Common myeloid progenitor, CD34-positive (primary cell): Measurements from ENCODE around the gene AGAP2.
A peak's percentile ranks its signal among the peaks of the same experiment; 100 is the strongest.

Source experiments
- CTCF ChIA-PET: fragments of 350-600 bp; sonication (Branson Sonifier 250); formaldehyde crosslinking; loops from one replicate; lab custom pipeline; 2021; ENCODE audit warnings: antibody characterized with exemption; lab: Charles Lee
- POLR2A ChIA-PET: fragments of 350-600 bp; sonication (Branson Sonifier 250); formaldehyde crosslinking; loops from one replicate; lab custom pipeline; 2021; ENCODE audit warnings: antibody characterized with exemption; lab: Charles Lee
- DNase-seq, 3 donors: peaks; one replicate each; pipeline versions ENCODE4 v3.0.0 to v3.0.0-alpha.2; 2013
- H3K27ac ChIP-seq, 2 experiments: 1 replicate in 1 of 2; 2 replicates in 1 of 2; pipeline ENCODE4 v1.7.0; 2013; ENCODE audit warnings: inconsistent platforms in 2 of 2, low read length in 2 of 2, mild to moderate bottlenecking in 2 of 2, low read depth in 1 of 2, moderate library complexity in 1 of 2; ENCODE audit not compliant: severe bottlenecking in 2 of 2, insufficient read depth in 1 of 2, poor library complexity in 1 of 2
- H3K27me3 ChIP-seq, 5 experiments: replicated peaks in 2 of 5; 1 replicate in 3 of 5; 2 replicates in 2 of 5; pipeline versions ENCODE4 v1.6.1 to v1.7.0; 2013; ENCODE audit warnings: low read length in 4 of 5, mild to moderate bottlenecking in 2 of 5, moderate library complexity in 2 of 5, inconsistent platforms in 1 of 5; ENCODE audit not compliant: insufficient read depth in 5 of 5, control insufficient read depth in 4 of 5
- H3K36me3 ChIP-seq, 4 experiments: 1 replicate in 2 of 4; 2 replicates in 2 of 4; pipeline versions ENCODE4 v1.6.1 to v1.7.0; 2013; ENCODE audit warnings: low read length in 3 of 4, control low read depth in 1 of 4, mild to moderate bottlenecking in 1 of 4; ENCODE audit not compliant: control insufficient read depth in 4 of 4, insufficient read depth in 4 of 4
- H3K4me1 ChIP-seq, 4 experiments: 1 replicate in 3 of 4; 2 replicates in 1 of 4; pipeline versions ENCODE4 v1.6.1 to v1.7.1; 2013; ENCODE audit warnings: low read length in 3 of 4, mild to moderate bottlenecking in 3 of 4, control low read depth in 1 of 4, inconsistent platforms in 1 of 4, moderate library complexity in 1 of 4; ENCODE audit not compliant: control insufficient read depth in 4 of 4, insufficient read depth in 4 of 4; ENCODE audit errors: control extremely low read depth in 1 of 4
- H3K4me3 ChIP-seq, 7 experiments: 1 replicate in 4 of 7; 2 replicates in 3 of 7; pipeline versions ENCODE4 v1.5.1 to v1.7.0; 2013; ENCODE audit warnings: mild to moderate bottlenecking in 7 of 7, low read length in 6 of 7, moderate library complexity in 6 of 7, inconsistent platforms in 2 of 7, low read depth in 2 of 7, control low read depth in 1 of 7; ENCODE audit not compliant: insufficient read depth in 4 of 7, control insufficient read depth in 1 of 7; ENCODE audit errors: extremely low read depth in 1 of 7
- H3K9me3 ChIP-seq, 5 experiments: 1 replicate in 4 of 5; 2 replicates in 1 of 5; pipeline versions ENCODE4 v1.6.1 to v1.7.1; 2013; ENCODE audit warnings: low read length in 4 of 5, mild to moderate bottlenecking in 2 of 5, inconsistent platforms in 1 of 5, low read depth in 1 of 5, moderate library complexity in 1 of 5; ENCODE audit not compliant: control insufficient read depth in 4 of 5, insufficient read depth in 2 of 5; ENCODE audit errors: control extremely low read depth in 1 of 5
- WGBS: methylation state at CpG from one replicate; pipeline ENCODE4 v1.1.5; 2013; ENCODE audit not compliant: insufficient coverage; 5-methylcytosine and 5-hydroxymethylcytosine counted together

AGAP2 gene

GRCh38 chr12:57760347-57760982 is 21.9 kb upstream of the AGAP2 start:
- no peak for DNase-seq
- 100% methylated on average over 2 of the region's 3 CpGs for WGBS
- Histone ChIP-seq H3K27me3 (peaks cover 0 to 29% (median 13%) of the 10 kb centered on the region in 5 experiments), H3K4me3 (no peak overlapping the region), H3K36me3 (peaks cover 0 to 16% (median 7%) of the 10 kb centered on the region in 4 experiments), H3K9me3 (no peaks in the 10 kb centered on the region), H3K4me1 (peaks cover 4 to 27% (median 25%) of the 10 kb centered on the region in 4 experiments), H3K27ac (no peak overlapping the region)
- POLR2A ChIA-PET = interaction anchor here (1.0 kb wide), 1 partner anchor 11 kb away, joined by 3 read pairs; no protein-coding TSS in a partner anchor
- CTCF ChIA-PET = interaction anchor here (1.2 to 7.4 kb wide), 8 partner anchors 8 to 134 kb away, joined by 3 to 74 read pairs (median 10); partner anchors contain the start of genes CYP27B1, EEF1AKMT3, METTL1 and TSPAN31

GRCh38 chr12:57759360-57759980 is 20.9 kb upstream of the AGAP2 start:
- ChIA-PET POLR2A (interaction anchor here (1.3 kb wide), 1 partner anchor 15 kb away, joined by 3 read pairs; the partner anchor contains the start of gene TSPAN31), CTCF (interaction anchor here (0.7 to 7.4 kb wide), 16 partner anchors 9 to 145 kb away, joined by 3 to 74 read pairs (median 4); partner anchors contain the start of genes CTDSP2, CYP27B1, EEF1AKMT3 and METTL1)
- no peak overlapping the region for H3K27ac ChIP-seq
- H3K36me3 ChIP-seq = peaks cover 0 to 16% (median 7%) of the 10 kb centered on the region in 4 experiments
- H3K9me3 ChIP-seq = no peaks in the 10 kb centered on the region
- WGBS = 45% methylated on average over 3 of the region's 3 CpGs
- H3K27me3 ChIP-seq = peaks cover 0 to 19% (median 10%) of the 10 kb centered on the region in 5 experiments
- H3K4me3 ChIP-seq = no peak overlapping the region
- DNase-seq = peak in 2 of 3 donors; percentile 67 to 69
- peaks cover 4 to 19% (median 18%) of the 10 kb centered on the region in 4 experiments for H3K4me1 ChIP-seq

- ChIA-PET CTCF (interaction anchor here (1.0 to 7.4 kb wide), 13 partner anchors 9 to 146 kb away, joined by 3 to 74 read pairs (median 5); partner anchors contain the start of genes CTDSP2, CYP27B1, EEF1AKMT3 and METTL1), POLR2A (interaction anchor here (1.3 kb wide), 1 partner anchor 14 kb away, joined by 3 read pairs; the partner anchor contains the start of gene TSPAN31)
- no peak overlapping the region for H3K27ac ChIP-seq
- H3K4me3 ChIP-seq = no peak overlapping the region
- peaks cover 8 to 24% (median 24%) of the 10 kb centered on the region in 4 experiments for H3K4me1 ChIP-seq
- H3K36me3 ChIP-seq = peaks cover 0 to 16% (median 7%) of the 10 kb centered on the region in 4 experiments
- peaks cover 0 to 12% (median 8%) of the 10 kb centered on the region in 5 experiments for H3K27me3 ChIP-seq
- no peak for DNase-seq
- WGBS = 95% methylated on average over 13 of the region's 25 CpGs
- H3K9me3 ChIP-seq = no peaks in the 10 kb centered on the region
These were observed 20.2 kb upstream of the AGAP2 start for GRCh38 chr12:57758552-57759359.

- Histone ChIP-seq H3K4me1 (peaks cover 10 to 34% (median 30%) of the 10 kb centered on the region in 4 experiments), H3K36me3 (peaks cover 0 to 16% (median 7%) of the 10 kb centered on the region in 4 experiments), H3K9me3 (no peaks in the 10 kb centered on the region), H3K27me3 (peaks cover 0 to 5% (median 0%) of the 10 kb centered on the region in 5 experiments), H3K4me3 (no peak overlapping the region), H3K27ac (no peak overlapping the region)
- CTCF ChIA-PET = interaction anchor here (1.4 to 3.0 kb wide), 4 partner anchors 8 to 27 kb away, joined by 4 to 43 read pairs (median 10); partner anchors contain the start of gene CYP27B1
- no peak for DNase-seq
- WGBS = 97% methylated on average over 3 of the region's 4 CpGs
- POLR2A ChIA-PET = no interaction called here
These were observed 19.2 kb upstream of the AGAP2 start for GRCh38 chr12:57757771-57758170.

- Histone ChIP-seq H3K4me3 (peak overlapping the region in 6 of 7 experiments; percentile 59 to 83 (median 71)), H3K36me3 (peaks cover 0 to 16% (median 7%) of the 10 kb centered on the region in 4 experiments), H3K27me3 (peaks cover 0 to 5% (median 0%) of the 10 kb centered on the region in 5 experiments), H3K27ac (no peak overlapping the region), H3K4me1 (peaks cover 13 to 39% (median 36%) of the 10 kb centered on the region in 4 experiments), H3K9me3 (no peaks in the 10 kb centered on the region)
- ChIA-PET POLR2A (interaction anchor here (0.9 to 1.0 kb wide), 3 partner anchors 15 to 78 kb away, joined by 3 read pairs; partner anchors contain the start of genes EEF1AKMT3 and METTL1), CTCF (interaction anchor here (0.7 to 3.0 kb wide), 24 partner anchors 9 to 271 kb away, joined by 3 to 43 read pairs (median 4); partner anchors contain the start of genes CYP27B1, TSFM and TSPAN31)
- WGBS = 32% methylated on average over 16 of the region's 22 CpGs
- DNase-seq = peak; percentile 69 to 81 (median 77)
These were observed 18.1 kb upstream of the AGAP2 start for GRCh38 chr12:57756406-57757341.
